Panc1 (cell line): ENCODE measurements around the gene SLC22A23.

Source experiments
- CTCF ChIP-seq: fragments of 450-650 bp; IDR thresholded peaks from 2 replicates; pipeline ENCODE4 v1.5.1; 2017; ENCODE audit warnings: mild to moderate bottlenecking
- POLR2AphosphoS5 ChIP-seq: IDR thresholded peaks from 2 replicates; pipeline ENCODE4 v1.6.1; 2012; ENCODE audit warnings: mild to moderate bottlenecking, low read depth, low read length, moderate library complexity
- REST ChIP-seq, 2 experiments: IDR thresholded peaks; 2 replicates each; pipeline ENCODE4 v1.6.1; 2011 to 2012; ENCODE audit warnings: low read depth in 2 of 2, control low read depth in 1 of 2, low read length in 1 of 2, mild to moderate bottlenecking in 1 of 2, moderate library complexity in 1 of 2; ENCODE audit not compliant: insufficient read depth in 1 of 2
- TCF7L2 ChIP-seq: IDR thresholded peaks from 2 replicates; pipeline ENCODE4 v1.6.1; 2011; ENCODE audit warnings: mild to moderate bottlenecking, low read depth, low read length, inconsistent platforms

- TF ChIP-seq POLR2AphosphoS5 (no peak), CTCF (no peak), TCF7L2 (no peak), REST (IDR thresholded peaks at IDR 0.05; ENCODE audit: insufficient read depth in 1 of 2, low read depth in 2 of 2, low read length in 1 of 2) (no peak)
Measured at GRCh38 chr6:3340894-3341293, 116.0 kb downstream of the SLC22A23 start.
